Lung (tissue), 12 donors: Measurements from ENCODE around the gene ATRIP. TPM values are rescaled to one million over a fixed set of nuclear protein-coding genes. Genes with fewer than 3 reads are reported as not detected.

Experiments used
- ATAC-seq: fragments of 200-7000 bp; cut with Tn5 transposase; one replicate; pipeline ENCODE4 v1.9.1; 2020; ENCODE audit warnings: moderate number of reproducible peaks; ENCODE audit not compliant: insufficient read depth, low FRiP score
- DNase-seq, 3 donors: peaks; one replicate each; pipeline ENCODE4 v3.0.0-alpha.2; 2013 to 2017
- H3K27ac ChIP-seq, 2 donors: one replicate each; pipeline ENCODE4 v1.5.1; 2013; ENCODE audit warnings: mild to moderate bottlenecking in 2 of 2, moderate library complexity in 2 of 2, control low read depth in 1 of 2, inconsistent platforms in 1 of 2, low read depth in 1 of 2, low read length in 1 of 2
- H3K27me3 ChIP-seq, 3 donors: one replicate each; pipeline ENCODE4 v1.5.1; 2013; ENCODE audit warnings: low read length in 2 of 3; ENCODE audit not compliant: control insufficient read depth in 3 of 3, insufficient read depth in 3 of 3
- H3K36me3 ChIP-seq, 4 donors: one replicate each; pipeline ENCODE4 v1.5.1; 2013; ENCODE audit warnings: low read length in 4 of 4, mild to moderate bottlenecking in 1 of 4, moderate library complexity in 1 of 4; ENCODE audit not compliant: control insufficient read depth in 4 of 4, insufficient read depth in 4 of 4
- H3K4me1 ChIP-seq, 5 donors: one replicate each; pipeline ENCODE4 v1.5.1; 2013; ENCODE audit warnings: low read length in 5 of 5, mild to moderate bottlenecking in 2 of 5, moderate library complexity in 1 of 5; ENCODE audit not compliant: control insufficient read depth in 5 of 5, insufficient read depth in 5 of 5
- H3K4me3 ChIP-seq: one replicate; pipeline ENCODE4 v1.5.1; 2013; ENCODE audit warnings: mild to moderate bottlenecking, control low read depth, moderate library complexity
- H3K9ac ChIP-seq, 2 donors: one replicate each; pipeline ENCODE4 v1.5.1; 2013; ENCODE audit warnings: low read length in 2 of 2, control low read depth in 1 of 2; ENCODE audit not compliant: insufficient read depth in 1 of 2
- H3K9me3 ChIP-seq, 4 donors: one replicate each; pipeline ENCODE4 v1.5.1; 2013; ENCODE audit warnings: low read length in 3 of 4, mild to moderate bottlenecking in 1 of 4, moderate library complexity in 1 of 4; ENCODE audit not compliant: control insufficient read depth in 4 of 4, insufficient read depth in 3 of 4
- WGBS, 2 donors: extraction: QIAGEN DNeasy Blood & Tissue Kit; methylation state at CpG; one replicate each; pipeline ENCODE4 v1.1.7; 2013; 5-methylcytosine and 5-hydroxymethylcytosine counted together
- polyA plus RNA-seq, 2 donors: library from polyadenylated mRNA; stranded (reverse); fragments of 200-250 nt; gene quantifications; one replicate each; pipeline ENCODE4 v1.2.1, GENCODE V29; 2013
- total RNA-seq, 2 donors: library from RNA; depleted of rRNA in 1 of 2; stranded (reverse); fragments of >200 nt in 1 of 2; gene quantifications; one replicate each; pipeline ENCODE4 v1.2.1, GENCODE V29; 2014 to 2021
- TF ChIP-seq, protein P1 (sequence below): IDR thresholded peaks from 2 replicates; pipeline ENCODE4 v1.5.1; 2012; ENCODE audit warnings: mild to moderate bottlenecking; ENCODE audit errors: control extremely low read depth, extremely low read depth
- donor health status: control.
- donor health status: control.
- donor health status: Bipolar disorder and iron deficiency.
- donor health status: healthy.
- donor health status: DM: yes; HTN: yes; CAD: no.

ATRIP gene
- total and polyA plus RNA-seq, 4 donors = 4.8 to 7.6 (median 6.3) TPM

DNA sequence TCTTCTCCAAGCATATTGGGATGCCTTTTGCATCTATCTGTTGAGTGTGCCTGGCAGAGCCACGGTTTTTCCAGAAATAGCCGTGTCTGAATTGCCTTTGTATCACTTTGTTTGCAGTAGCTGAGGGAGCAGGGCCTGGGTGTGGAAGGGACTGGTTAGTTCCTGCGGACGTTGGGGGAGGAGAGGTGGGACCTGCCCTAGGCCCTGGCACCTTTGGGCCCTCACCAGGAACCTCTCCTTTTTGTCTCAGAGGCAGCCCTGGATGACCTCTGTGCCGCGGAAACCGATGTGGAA is 18.6 kb downstream of the ATRIP start:
- DNase-seq (no peak), ATAC-seq (no peak)
- H3K36me3 ChIP-seq = peaks cover 3 to 34% (median 22%) of the 10 kb centered on the region in 4 donors
- peaks cover 0 to 32% (median 18%) of the 10 kb centered on the region in 5 donors for H3K4me1 ChIP-seq
- TF ChIP-seq, protein P1, sequence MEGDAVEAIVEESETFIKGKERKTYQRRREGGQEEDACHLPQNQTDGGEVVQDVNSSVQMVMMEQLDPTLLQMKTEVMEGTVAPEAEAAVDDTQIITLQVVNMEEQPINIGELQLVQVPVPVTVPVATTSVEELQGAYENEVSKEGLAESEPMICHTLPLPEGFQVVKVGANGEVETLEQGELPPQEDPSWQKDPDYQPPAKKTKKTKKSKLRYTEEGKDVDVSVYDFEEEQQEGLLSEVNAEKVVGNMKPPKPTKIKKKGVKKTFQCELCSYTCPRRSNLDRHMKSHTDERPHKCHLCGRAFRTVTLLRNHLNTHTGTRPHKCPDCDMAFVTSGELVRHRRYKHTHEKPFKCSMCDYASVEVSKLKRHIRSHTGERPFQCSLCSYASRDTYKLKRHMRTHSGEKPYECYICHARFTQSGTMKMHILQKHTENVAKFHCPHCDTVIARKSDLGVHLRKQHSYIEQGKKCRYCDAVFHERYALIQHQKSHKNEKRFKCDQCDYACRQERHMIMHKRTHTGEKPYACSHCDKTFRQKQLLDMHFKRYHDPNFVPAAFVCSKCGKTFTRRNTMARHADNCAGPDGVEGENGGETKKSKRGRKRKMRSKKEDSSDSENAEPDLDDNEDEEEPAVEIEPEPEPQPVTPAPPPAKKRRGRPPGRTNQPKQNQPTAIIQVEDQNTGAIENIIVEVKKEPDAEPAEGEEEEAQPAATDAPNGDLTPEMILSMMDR = no peak
- H3K9ac ChIP-seq = peak overlapping the region in 1 of 2 donors; percentile 51
- H3K9me3 ChIP-seq = no peaks in the 10 kb centered on the region
- H3K27ac ChIP-seq = peak overlapping the region; percentile 65 to 92
- no peak overlapping the region for H3K4me3 ChIP-seq
- WGBS, 2 donors = 21 to 45% methylated on average over 7 of the region's 7 CpGs
- H3K27me3 ChIP-seq = no peaks in the 10 kb centered on the region

DNA sequence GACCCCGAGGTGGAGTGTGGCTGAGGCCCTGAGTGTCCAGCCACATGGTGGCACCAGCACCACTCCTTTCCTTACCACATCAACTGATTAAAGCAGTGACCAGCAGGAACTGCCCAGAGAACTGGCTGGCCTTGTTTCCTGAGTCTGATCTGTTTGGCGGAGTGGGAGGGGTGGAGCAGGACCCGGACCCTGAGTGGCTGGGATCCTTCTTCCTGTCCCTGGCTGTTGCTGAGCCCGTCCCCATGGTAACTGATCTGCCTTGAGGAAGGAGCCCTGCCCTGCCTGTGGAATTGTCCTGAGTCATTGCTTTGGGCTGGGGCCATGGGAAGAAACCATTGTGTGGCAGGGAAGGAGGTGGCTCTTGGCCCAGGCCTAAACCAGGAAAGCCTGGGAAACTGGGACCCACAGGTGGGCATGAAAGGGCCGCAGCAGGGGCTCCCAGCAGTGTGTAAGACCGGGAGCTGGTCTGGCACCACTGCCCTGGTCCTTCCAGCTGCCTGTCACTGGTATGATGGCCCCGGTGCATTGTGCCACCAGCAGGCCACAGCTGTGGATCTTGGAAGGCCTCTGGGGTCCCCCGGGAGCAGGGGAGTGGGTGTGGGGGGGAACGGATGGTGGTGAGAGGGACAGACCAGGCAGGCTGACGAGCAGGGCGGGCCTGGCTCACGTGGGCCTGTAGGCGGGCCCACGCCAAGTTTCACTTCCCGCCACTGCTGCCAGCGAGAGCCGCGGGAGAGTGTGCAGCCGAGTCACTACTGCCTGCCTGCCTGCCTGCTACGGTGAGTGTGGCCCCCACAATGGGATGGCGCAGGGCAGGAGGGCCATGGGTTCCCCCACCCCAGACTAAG is 19.2 kb downstream of the ATRIP start:
- H3K9ac ChIP-seq = peak overlapping the region; percentile 76 to 83
- no peaks in the 10 kb centered on the region for H3K27me3 ChIP-seq
- H3K36me3 ChIP-seq = peaks cover 3 to 29% (median 19%) of the 10 kb centered on the region in 4 donors
- DNase-seq (peak; percentile 99 to 100 (median 100)), ATAC-seq (peak; percentile 89)
- 2% methylated on average over 21 of the region's 21 CpGs for WGBS, 2 donors
- H3K4me1 ChIP-seq = peaks cover 0 to 36% (median 18%) of the 10 kb centered on the region in 5 donors
- peak overlapping the region; percentile 48 for H3K4me3 ChIP-seq
- H3K9me3 ChIP-seq = no peaks in the 10 kb centered on the region
- TF ChIP-seq, protein P1 = peak; percentile 67
- peak overlapping the region; percentile 97 to 98 for H3K27ac ChIP-seq

DNA sequence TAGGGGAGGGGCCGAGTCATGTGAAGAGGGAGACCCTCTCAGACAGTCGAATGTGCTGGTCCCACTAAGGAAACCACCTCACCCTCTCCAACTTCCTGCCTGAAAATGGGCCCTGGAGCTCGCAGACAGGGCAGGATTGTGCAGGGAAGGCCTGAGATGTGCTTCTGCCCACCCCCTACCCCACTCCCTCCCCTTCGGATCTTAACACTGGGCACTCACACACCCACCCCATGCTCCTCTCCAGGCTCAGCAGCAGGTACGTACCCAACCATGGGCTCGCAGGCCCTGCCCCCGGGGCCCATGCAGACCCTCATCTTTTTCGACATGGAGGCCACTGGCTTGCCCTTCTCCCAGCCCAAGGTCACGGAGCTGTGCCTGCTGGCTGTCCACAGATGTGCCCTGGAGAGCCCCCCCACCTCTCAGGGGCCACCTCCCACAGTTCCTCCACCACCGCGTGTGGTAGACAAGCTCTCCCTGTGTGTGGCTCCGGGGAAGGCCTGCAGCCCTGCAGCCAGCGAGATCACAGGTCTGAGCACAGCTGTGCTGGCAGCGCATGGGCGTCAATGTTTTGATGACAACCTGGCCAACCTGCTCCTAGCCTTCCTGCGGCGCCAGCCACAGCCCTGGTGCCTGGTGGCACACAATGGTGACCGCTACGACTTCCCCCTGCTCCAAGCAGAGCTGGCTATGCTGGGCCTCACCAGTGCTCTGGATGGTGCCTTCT is 20.0 kb downstream of the ATRIP start:
- ATAC-seq (peak; percentile 2), DNase-seq (peak in 1 of 3 donors; percentile 11)
- Histone ChIP-seq H3K36me3 (peaks cover 0 to 26% (median 17%) of the 10 kb centered on the region in 4 donors), H3K9me3 (no peaks in the 10 kb centered on the region), H3K4me3 (peak overlapping the region; percentile 48), H3K27ac (peak overlapping the region; percentile 97 to 98), H3K27me3 (no peaks in the 10 kb centered on the region), H3K9ac (peak overlapping the region; percentile 76 to 83), H3K4me1 (peaks cover 0 to 36% (median 18%) of the 10 kb centered on the region in 5 donors)
- TF ChIP-seq, protein P1 = no peak
- 20 to 31% methylated on average over 18 to 19 of the region's 19 CpGs for WGBS, 2 donors
